ENCODE data around the gene PASK.

The PASK gene

GRCh38 chr2:241148239-241148638 lies 1.0 kb downstream of the PASK start:
- TF ChIP-seq NFIC (IDR thresholded peaks at IDR 0.05) (no peak), CEBPB (IDR thresholded peaks at IDR 0.05) (no peak), EP300 (IDR thresholded peaks at IDR 0.05; ENCODE audit: borderline replicate concordance) (no peak), REST (IDR thresholded peaks at IDR 0.05; ENCODE audit: low read depth) (no peak), USF1 (IDR thresholded peaks at IDR 0.05) (no peak), TEAD4 (IDR thresholded peaks at IDR 0.05) (no peak), CREB1 (IDR thresholded peaks at IDR 0.05; ENCODE audit: low read depth) (no peak), TAF1 (IDR thresholded peaks at IDR 0.05; ENCODE audit: low read depth) (no peak)

GRCh38 chr2:241147336-241147735 lies 1.9 kb downstream of the PASK start:
- TF ChIP-seq CEBPB (IDR thresholded peaks at IDR 0.05) (no peak), TCF12 (IDR thresholded peaks at IDR 0.05; ENCODE audit: low read depth) (no peak), CREB1 (IDR thresholded peaks at IDR 0.05; ENCODE audit: low read depth) (no peak), FOXM1 (IDR thresholded peaks at IDR 0.05; ENCODE audit: borderline replicate concordance, low read depth) (no peak), NFIC (IDR thresholded peaks at IDR 0.05) (no peak)

- TF ChIP-seq FOXM1 (IDR thresholded peaks at IDR 0.05; ENCODE audit: borderline replicate concordance, low read depth), result no peak
- TF ChIP-seq TAF1 (IDR thresholded peaks at IDR 0.05; ENCODE audit: low read depth), result no peak
- no peak for TF ChIP-seq TEAD4 (IDR thresholded peaks at IDR 0.05)
- TF ChIP-seq RAD21 (IDR thresholded peaks at IDR 0.05; ENCODE audit: low read depth), result no peak
- TF ChIP-seq TCF12 (IDR thresholded peaks at IDR 0.05; ENCODE audit: low read depth), result no peak
- no peak for TF ChIP-seq REST (IDR thresholded peaks at IDR 0.05; ENCODE audit: low read depth)
- TF ChIP-seq CEBPB (IDR thresholded peaks at IDR 0.05), result no peak
- TF ChIP-seq NFIC (IDR thresholded peaks at IDR 0.05), result no peak
- TF ChIP-seq USF1 (IDR thresholded peaks at IDR 0.05), result no peak
- TF ChIP-seq YY1 (IDR thresholded peaks at IDR 0.05; ENCODE audit: low read depth), result no peak
- no peak for TF ChIP-seq CREB1 (IDR thresholded peaks at IDR 0.05; ENCODE audit: low read depth)
- no peak for TF ChIP-seq ZBTB7A (IDR thresholded peaks at IDR 0.05; ENCODE audit: low read depth)
- no peak for TF ChIP-seq MAX (IDR thresholded peaks at IDR 0.05)
- TF ChIP-seq EP300 (IDR thresholded peaks at IDR 0.05; ENCODE audit: borderline replicate concordance), result no peak
- no peak for TF ChIP-seq EGR1 (IDR thresholded peaks at IDR 0.05)
Observed at GRCh38 chr2:241146286-241146685, 3.0 kb downstream of the PASK start.

GRCh38 chr2:241142593-241142992 lies 6.7 kb downstream of the PASK start:
- TF ChIP-seq TCF12 (IDR thresholded peaks at IDR 0.05; ENCODE audit: low read depth) (no peak), FOXM1 (IDR thresholded peaks at IDR 0.05; ENCODE audit: borderline replicate concordance, low read depth) (no peak), RAD21 (IDR thresholded peaks at IDR 0.05; ENCODE audit: low read depth) (no peak), CEBPB (IDR thresholded peaks at IDR 0.05) (no peak), EGR1 (IDR thresholded peaks at IDR 0.05) (no peak), USF1 (IDR thresholded peaks at IDR 0.05) (no peak), EP300 (IDR thresholded peaks at IDR 0.05; ENCODE audit: borderline replicate concordance) (no peak), REST (IDR thresholded peaks at IDR 0.05; ENCODE audit: low read depth) (no peak), TAF1 (IDR thresholded peaks at IDR 0.05; ENCODE audit: low read depth) (no peak), TEAD4 (IDR thresholded peaks at IDR 0.05) (no peak), CREB1 (IDR thresholded peaks at IDR 0.05; ENCODE audit: low read depth) (no peak), YY1 (IDR thresholded peaks at IDR 0.05; ENCODE audit: low read depth) (no peak), NFIC (IDR thresholded peaks at IDR 0.05) (no peak), ZBTB7A (IDR thresholded peaks at IDR 0.05; ENCODE audit: low read depth) (no peak), MAX (IDR thresholded peaks at IDR 0.05) (no peak)
